ENCODE data around the gene NCKAP5.

NCKAP5 gene

DNA sequence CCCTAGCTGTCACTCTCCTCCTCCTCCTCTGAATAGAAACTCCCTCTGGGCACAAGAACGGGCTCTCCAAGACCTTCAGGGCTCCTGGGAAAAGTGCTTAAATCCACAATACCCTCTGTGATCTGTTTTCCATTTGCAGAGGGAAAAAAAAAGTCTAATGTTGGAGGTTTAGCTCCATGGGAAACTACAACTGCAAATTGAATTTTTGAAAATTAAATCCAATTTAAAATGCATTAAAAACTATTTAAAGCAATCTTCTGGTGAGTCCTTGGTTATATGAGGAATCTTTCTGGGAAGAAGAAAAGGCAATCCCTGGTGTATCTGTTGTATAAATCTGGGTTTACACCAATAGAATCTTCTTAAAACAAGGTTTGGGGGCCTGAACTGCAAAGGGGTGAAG lies 64.3 kb downstream of the NCKAP5 start:
- no peak overlapping the region for H3K9ac ChIP-seq (ENCODE audit: low read depth, low read length)
- H3K4me2 ChIP-seq (ENCODE audit: insufficient read depth, low read length): no peak overlapping the region
- no peaks in the 10 kb centered on the region for H3K4me1 ChIP-seq (ENCODE audit: insufficient read depth, low read length)
- H3K79me2 ChIP-seq (ENCODE audit: insufficient read depth, low read length): no peaks in the 10 kb centered on the region
- no peak overlapping the region for H3K4me3 ChIP-seq (ENCODE audit: low read depth in 1 of 2, low read length in 2 of 2)
- DNase-seq (no peak), ATAC-seq (ENCODE audit: insufficient read depth, low read depth) (no peak)
- no peak overlapping the region for H2AFZ ChIP-seq (ENCODE audit: low read depth, low read length)
- H3K9me3 ChIP-seq (ENCODE audit: insufficient read depth, low read length, severe bottlenecking): no peaks in the 10 kb centered on the region
- no peaks in the 10 kb centered on the region for H4K20me1 ChIP-seq (ENCODE audit: insufficient read depth, low read length)
- H3K36me3 ChIP-seq (ENCODE audit: insufficient read depth, low read length): no peaks in the 10 kb centered on the region
- H3K27me3 ChIP-seq (ENCODE audit: insufficient read depth, low read length, poor library complexity): no peaks in the 10 kb centered on the region
- H3K27ac ChIP-seq (ENCODE audit: low read length): no peak overlapping the region
- TF ChIP-seq EZH2 (IDR thresholded peaks at IDR 0.05; ENCODE audit: borderline replicate concordance, low read depth, low read length, severe bottlenecking): no peak
- TF ChIP-seq, protein P1, sequence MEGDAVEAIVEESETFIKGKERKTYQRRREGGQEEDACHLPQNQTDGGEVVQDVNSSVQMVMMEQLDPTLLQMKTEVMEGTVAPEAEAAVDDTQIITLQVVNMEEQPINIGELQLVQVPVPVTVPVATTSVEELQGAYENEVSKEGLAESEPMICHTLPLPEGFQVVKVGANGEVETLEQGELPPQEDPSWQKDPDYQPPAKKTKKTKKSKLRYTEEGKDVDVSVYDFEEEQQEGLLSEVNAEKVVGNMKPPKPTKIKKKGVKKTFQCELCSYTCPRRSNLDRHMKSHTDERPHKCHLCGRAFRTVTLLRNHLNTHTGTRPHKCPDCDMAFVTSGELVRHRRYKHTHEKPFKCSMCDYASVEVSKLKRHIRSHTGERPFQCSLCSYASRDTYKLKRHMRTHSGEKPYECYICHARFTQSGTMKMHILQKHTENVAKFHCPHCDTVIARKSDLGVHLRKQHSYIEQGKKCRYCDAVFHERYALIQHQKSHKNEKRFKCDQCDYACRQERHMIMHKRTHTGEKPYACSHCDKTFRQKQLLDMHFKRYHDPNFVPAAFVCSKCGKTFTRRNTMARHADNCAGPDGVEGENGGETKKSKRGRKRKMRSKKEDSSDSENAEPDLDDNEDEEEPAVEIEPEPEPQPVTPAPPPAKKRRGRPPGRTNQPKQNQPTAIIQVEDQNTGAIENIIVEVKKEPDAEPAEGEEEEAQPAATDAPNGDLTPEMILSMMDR (IDR thresholded peaks at IDR 0.05; ENCODE audit: borderline replicate concordance, extremely low read depth, low read length, poor library complexity, severe bottlenecking): no peak

DNA sequence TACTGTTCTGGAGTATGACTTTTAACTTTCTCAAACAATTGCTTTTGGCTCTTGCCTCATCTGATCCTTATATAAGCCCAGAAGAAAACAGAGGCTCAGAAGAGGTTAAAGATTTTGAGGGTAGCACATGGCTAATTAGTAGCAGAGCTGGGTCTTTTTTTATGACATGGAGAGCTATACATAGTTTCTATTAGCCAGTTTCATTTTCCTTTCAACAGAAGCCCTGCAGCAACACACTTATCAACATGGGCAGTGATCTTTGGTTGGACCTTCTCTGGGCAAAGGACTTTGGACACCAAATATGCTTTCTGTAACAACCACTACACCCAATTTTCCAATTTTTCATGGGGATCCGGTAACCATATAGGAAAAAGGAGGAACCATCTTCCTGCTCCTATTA lies 64.9 kb downstream of the NCKAP5 start:
- no peak overlapping the region for H3K9ac ChIP-seq (ENCODE audit: low read depth, low read length)
- TF ChIP-seq, protein P1 (IDR thresholded peaks at IDR 0.05; ENCODE audit: borderline replicate concordance, extremely low read depth, low read length, poor library complexity, severe bottlenecking): no peak
- TF ChIP-seq EZH2 (IDR thresholded peaks at IDR 0.05; ENCODE audit: borderline replicate concordance, low read depth, low read length, severe bottlenecking): no peak
- DNase-seq (no peak), ATAC-seq (ENCODE audit: insufficient read depth, low read depth) (no peak)
- H3K79me2 ChIP-seq (ENCODE audit: insufficient read depth, low read length): no peaks in the 10 kb centered on the region
- H3K9me3 ChIP-seq (ENCODE audit: insufficient read depth, low read length, severe bottlenecking): no peaks in the 10 kb centered on the region
- no peaks in the 10 kb centered on the region for H3K36me3 ChIP-seq (ENCODE audit: insufficient read depth, low read length)
- no peaks in the 10 kb centered on the region for H3K27me3 ChIP-seq (ENCODE audit: insufficient read depth, low read length, poor library complexity)
- no peak overlapping the region for H3K4me2 ChIP-seq (ENCODE audit: insufficient read depth, low read length)
- H3K27ac ChIP-seq (ENCODE audit: low read length): no peak overlapping the region
- no peak overlapping the region for H2AFZ ChIP-seq (ENCODE audit: low read depth, low read length)
- H4K20me1 ChIP-seq (ENCODE audit: insufficient read depth, low read length): no peaks in the 10 kb centered on the region
- H3K4me3 ChIP-seq (ENCODE audit: low read depth in 1 of 2, low read length in 2 of 2): no peak overlapping the region
- H3K4me1 ChIP-seq (ENCODE audit: insufficient read depth, low read length): no peaks in the 10 kb centered on the region

DNA sequence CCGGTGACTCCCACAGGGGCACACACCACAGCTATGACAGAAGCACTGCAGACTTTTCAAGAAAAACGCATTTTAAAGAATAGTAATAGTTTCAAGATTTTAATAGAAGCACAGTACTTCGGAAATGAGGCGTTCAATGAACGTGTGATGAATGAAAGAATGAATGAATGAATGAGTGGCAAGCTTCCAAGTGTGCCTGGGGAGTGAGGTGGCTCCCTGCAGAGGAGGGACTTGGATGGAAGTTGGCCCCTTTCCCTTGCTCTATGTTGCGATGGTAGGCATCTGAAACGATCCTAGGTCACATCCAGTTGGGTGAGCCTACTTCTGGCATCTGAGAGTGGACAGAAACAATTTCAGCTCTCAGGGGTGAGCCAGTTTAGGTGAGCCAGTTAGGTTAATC lies 65.6 kb downstream of the NCKAP5 start:
- TF ChIP-seq, protein P1 (IDR thresholded peaks at IDR 0.05; ENCODE audit: borderline replicate concordance, extremely low read depth, low read length, poor library complexity, severe bottlenecking): no peak
- TF ChIP-seq EZH2 (IDR thresholded peaks at IDR 0.05; ENCODE audit: borderline replicate concordance, low read depth, low read length, severe bottlenecking): no peak
- no peaks in the 10 kb centered on the region for H3K36me3 ChIP-seq (ENCODE audit: insufficient read depth, low read length)
- H3K27me3 ChIP-seq (ENCODE audit: insufficient read depth, low read length, poor library complexity): peaks cover 6% of the 10 kb centered on the region
- no peak overlapping the region for H3K4me2 ChIP-seq (ENCODE audit: insufficient read depth, low read length)
- H3K27ac ChIP-seq (ENCODE audit: low read length): no peak overlapping the region
- no peaks in the 10 kb centered on the region for H3K4me1 ChIP-seq (ENCODE audit: insufficient read depth, low read length)
- H2AFZ ChIP-seq (ENCODE audit: low read depth, low read length): no peak overlapping the region
- no peaks in the 10 kb centered on the region for H3K79me2 ChIP-seq (ENCODE audit: insufficient read depth, low read length)
- ATAC-seq (ENCODE audit: insufficient read depth, low read depth) (no peak), DNase-seq (no peak)
- H3K4me3 ChIP-seq (ENCODE audit: low read depth in 1 of 2, low read length in 2 of 2): no peak overlapping the region
- H4K20me1 ChIP-seq (ENCODE audit: insufficient read depth, low read length): no peaks in the 10 kb centered on the region
- no peaks in the 10 kb centered on the region for H3K9me3 ChIP-seq (ENCODE audit: insufficient read depth, low read length, severe bottlenecking)
- H3K9ac ChIP-seq (ENCODE audit: low read depth, low read length): no peak overlapping the region

DNA sequence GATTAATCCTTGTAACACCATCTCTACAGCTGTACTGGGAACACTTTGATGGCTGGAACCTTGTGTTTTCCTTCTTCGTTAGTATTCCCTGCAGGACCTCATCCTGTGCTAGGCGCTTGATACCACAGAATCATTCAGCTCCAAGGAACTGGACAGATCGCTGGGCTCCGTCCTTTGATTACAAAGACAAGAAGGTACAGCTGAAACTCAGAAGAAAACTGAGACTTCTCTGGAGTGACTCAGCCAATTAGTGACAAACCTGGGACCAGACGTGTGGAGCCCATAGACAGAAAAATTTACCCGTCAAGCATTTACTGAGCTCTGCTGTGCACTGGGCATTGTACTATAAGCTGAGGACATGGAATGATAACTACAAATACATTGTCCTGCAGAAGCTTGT lies 67.3 kb downstream of the NCKAP5 start:
- H3K9ac ChIP-seq (ENCODE audit: low read depth, low read length): no peak overlapping the region
- no peaks in the 10 kb centered on the region for H4K20me1 ChIP-seq (ENCODE audit: insufficient read depth, low read length)
- H3K4me3 ChIP-seq (ENCODE audit: low read depth in 1 of 2, low read length in 2 of 2): no peak overlapping the region
- no peak overlapping the region for H3K27ac ChIP-seq (ENCODE audit: low read length)
- DNase-seq (no peak), ATAC-seq (ENCODE audit: insufficient read depth, low read depth) (no peak)
- H2AFZ ChIP-seq (ENCODE audit: low read depth, low read length): no peak overlapping the region
- TF ChIP-seq, protein P1 (IDR thresholded peaks at IDR 0.05; ENCODE audit: borderline replicate concordance, extremely low read depth, low read length, poor library complexity, severe bottlenecking): no peak
- TF ChIP-seq EZH2 (IDR thresholded peaks at IDR 0.05; ENCODE audit: borderline replicate concordance, low read depth, low read length, severe bottlenecking): no peak
- H3K4me2 ChIP-seq (ENCODE audit: insufficient read depth, low read length): no peak overlapping the region
- no peaks in the 10 kb centered on the region for H3K4me1 ChIP-seq (ENCODE audit: insufficient read depth, low read length)
- no peaks in the 10 kb centered on the region for H3K36me3 ChIP-seq (ENCODE audit: insufficient read depth, low read length)
- H3K9me3 ChIP-seq (ENCODE audit: insufficient read depth, low read length, severe bottlenecking): no peaks in the 10 kb centered on the region
- H3K27me3 ChIP-seq (ENCODE audit: insufficient read depth, low read length, poor library complexity): peaks cover 11% of the 10 kb centered on the region
- H3K79me2 ChIP-seq (ENCODE audit: insufficient read depth, low read length): no peaks in the 10 kb centered on the region

Measured in DND-41 (cell line).